ENCODE measurements around the gene KLHL40. TPM values are rescaled to one million over a fixed set of nuclear protein-coding genes. Genes with fewer than 3 reads are reported as not detected.

KLHL40 gene
- total RNA-seq, 3 donors from 2014 or later (not counting 1 experiment from before 2014, with no cell fraction given), result not detected

- intact Hi-C loops (cut with micrococcal nuclease), result no loop called here
- no peak overlapping the region for H3K4me3 Mint-ChIP-seq
- no peak overlapping the region for H3K27ac Mint-ChIP-seq
These were observed 15.3 kb downstream of the KLHL40 start for GRCh38 chr3:42700366-42701288.

GRCh38 chr3:42701371-42702065 lies 16.2 kb downstream of the KLHL40 start:
- H3K27me3 Mint-ChIP-seq (ENCODE audit: low read depth in 2 of 2), result peaks cover 0 to 16% of the 10 kb centered on the region in 2 donors
- H3K36me3 ChIP-seq (ENCODE audit: control insufficient read depth, insufficient read depth, low read length), result no peaks in the 10 kb centered on the region
- ATAC-seq (peak; percentile 73 to 95 (median 91)), DNase-seq (peak; percentile 53 to 73)
- intact Hi-C loops (cut with micrococcal nuclease), result no loop called here
- no peaks in the 10 kb centered on the region for H3K9me3 ChIP-seq (ENCODE audit: control insufficient read depth, insufficient read depth, low read length)
- no peaks in the 10 kb centered on the region for H3K9me3 Mint-ChIP-seq
- WGBS (ENCODE audit: insufficient coverage), result 35% methylated on average over 15 of the region's 15 CpGs
- peaks cover 14% of the 10 kb centered on the region for H3K4me1 ChIP-seq (ENCODE audit: control insufficient read depth, insufficient read depth, low read length)
- H3K36me3 Mint-ChIP-seq, result no peaks in the 10 kb centered on the region
- TF ChIP-seq, protein P1, sequence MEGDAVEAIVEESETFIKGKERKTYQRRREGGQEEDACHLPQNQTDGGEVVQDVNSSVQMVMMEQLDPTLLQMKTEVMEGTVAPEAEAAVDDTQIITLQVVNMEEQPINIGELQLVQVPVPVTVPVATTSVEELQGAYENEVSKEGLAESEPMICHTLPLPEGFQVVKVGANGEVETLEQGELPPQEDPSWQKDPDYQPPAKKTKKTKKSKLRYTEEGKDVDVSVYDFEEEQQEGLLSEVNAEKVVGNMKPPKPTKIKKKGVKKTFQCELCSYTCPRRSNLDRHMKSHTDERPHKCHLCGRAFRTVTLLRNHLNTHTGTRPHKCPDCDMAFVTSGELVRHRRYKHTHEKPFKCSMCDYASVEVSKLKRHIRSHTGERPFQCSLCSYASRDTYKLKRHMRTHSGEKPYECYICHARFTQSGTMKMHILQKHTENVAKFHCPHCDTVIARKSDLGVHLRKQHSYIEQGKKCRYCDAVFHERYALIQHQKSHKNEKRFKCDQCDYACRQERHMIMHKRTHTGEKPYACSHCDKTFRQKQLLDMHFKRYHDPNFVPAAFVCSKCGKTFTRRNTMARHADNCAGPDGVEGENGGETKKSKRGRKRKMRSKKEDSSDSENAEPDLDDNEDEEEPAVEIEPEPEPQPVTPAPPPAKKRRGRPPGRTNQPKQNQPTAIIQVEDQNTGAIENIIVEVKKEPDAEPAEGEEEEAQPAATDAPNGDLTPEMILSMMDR (IDR thresholded peaks at IDR 0.05), result no peak
- no peak overlapping the region for H3K4me3 ChIP-seq (ENCODE audit: low read length)
- H3K4me3 Mint-ChIP-seq, result no peak overlapping the region
- H3K27me3 ChIP-seq (ENCODE audit: control insufficient read depth, insufficient read depth, low read length), result no peaks in the 10 kb centered on the region
- H3K27ac ChIP-seq (ENCODE audit: low read length), result no peak overlapping the region
- H3K4me1 Mint-ChIP-seq, result peaks cover 0 to 16% of the 10 kb centered on the region in 2 donors
- no peak overlapping the region for H3K27ac Mint-ChIP-seq

More at GRCh38 chr3:42700366-42701288, 15.3 kb downstream of the KLHL40 start:
- no peaks in the 10 kb centered on the region for H3K36me3 Mint-ChIP-seq
- H3K4me1 Mint-ChIP-seq, result peaks cover 0 to 16% of the 10 kb centered on the region in 2 donors
- ATAC-seq (no peak), DNase-seq (no peak)
- WGBS (ENCODE audit: insufficient coverage), result 79% methylated on average over 13 of the region's 15 CpGs
- no peaks in the 10 kb centered on the region for H3K27me3 ChIP-seq (ENCODE audit: control insufficient read depth, insufficient read depth, low read length)
- no peaks in the 10 kb centered on the region for H3K9me3 Mint-ChIP-seq
- peaks cover 14% of the 10 kb centered on the region for H3K4me1 ChIP-seq (ENCODE audit: control insufficient read depth, insufficient read depth, low read length)
- no peaks in the 10 kb centered on the region for H3K36me3 ChIP-seq (ENCODE audit: control insufficient read depth, insufficient read depth, low read length)
- H3K27me3 Mint-ChIP-seq (ENCODE audit: low read depth in 2 of 2), result peaks cover 0 to 16% of the 10 kb centered on the region in 2 donors
- H3K4me3 ChIP-seq (ENCODE audit: low read length), result no peak overlapping the region
- TF ChIP-seq, protein P1 (IDR thresholded peaks at IDR 0.05), result no peak
- H3K27ac ChIP-seq (ENCODE audit: low read length), result no peak overlapping the region
- no peaks in the 10 kb centered on the region for H3K9me3 ChIP-seq (ENCODE audit: control insufficient read depth, insufficient read depth, low read length)

GRCh38 chr3:42702066-42702951 lies 17.0 kb downstream of the KLHL40 start, which contains the start of gene HHATL:
TSS of gene HHATL (minus strand) at chr3:42702798. CDS start at chr3:42700826, 1,972 bp downstream.
- Histone ChIP-seq H3K27me3 (ENCODE audit: control insufficient read depth, insufficient read depth, low read length) (no peaks in the 10 kb centered on the region), H3K4me3 (ENCODE audit: low read length) (no peak within 1 kb of the TSS), H3K9me3 (ENCODE audit: control insufficient read depth, insufficient read depth, low read length) (no peaks in the 10 kb centered on the region), H3K4me1 (ENCODE audit: control insufficient read depth, insufficient read depth, low read length) (peaks cover 14% of the 10 kb centered on the region), H3K36me3 (ENCODE audit: control insufficient read depth, insufficient read depth, low read length) (no peaks in the 10 kb centered on the region), H3K27ac (ENCODE audit: low read length) (no peak within 1 kb of the TSS)
- Mint-ChIP-seq H3K27me3 (ENCODE audit: low read depth in 2 of 2) (peaks cover 0 to 15% of the 10 kb centered on the region in 2 donors), H3K9me3 (no peaks in the 10 kb centered on the region), H3K36me3 (no peaks in the 10 kb centered on the region), H3K27ac (no peak within 1 kb of the TSS), H3K4me3 (no peak within 1 kb of the TSS), H3K4me1 (peaks cover 0 to 16% of the 10 kb centered on the region in 2 donors)
- WGBS (ENCODE audit: insufficient coverage), result 84% methylated on average over 20 of the region's 21 CpGs
- intact Hi-C loops (cut with micrococcal nuclease), result no loop called here
- DNase-seq (no peak), ATAC-seq (no peak)
- TF ChIP-seq, protein P1 (IDR thresholded peaks at IDR 0.05), result no peak
